GM12878 (cell line): Measurements from ENCODE around the gene LHX2. TPM values are rescaled to one million over a fixed set of nuclear protein-coding genes. Genes with fewer than 3 reads are reported as not detected.

Experiments used
- ATAC-seq: fragments of 200-7000 bp; cut with Tn5 transposase; 3 replicates; pipeline ENCODE4 v1.9.1; 2020; ENCODE audit warnings: mild to moderate bottlenecking, moderate library complexity
- BruUV-seq: library from RNA; stranded (reverse); fragments of 400-500 nt; replicated peaks from 2 replicates; lab custom pipeline; 2021; lab: Mats Ljungman, UMichigan
- CTCF ChIA-PET: fragments of 300-600 bp; sonication (Branson Sonifier 250); formaldehyde crosslinking; extraction: SDS; loops from one replicate; lab custom pipeline; 2021; ENCODE audit warnings: inconsistent platforms; lab: Yijun Ruan, JAX
- POLR2A ChIA-PET: fragments of 350-600 bp; formaldehyde crosslinking; extraction: SDS; loops from one replicate; lab custom pipeline; 2021; ENCODE audit warnings: inconsistent platforms; lab: Charles Lee
- RAD21 ChIA-PET: fragments of 300-600 bp; sonication (Branson Sonifier 250); formaldehyde crosslinking; loops from one replicate; lab custom pipeline; 2023; ENCODE audit warnings: antibody characterized with exemption; ENCODE audit not compliant: unreplicated experiment; lab: Charles Lee
- SMC1A ChIA-PET: fragments of 300-600 bp; sonication (Branson Sonifier 250); formaldehyde crosslinking; loops from one replicate; lab custom pipeline; 2023; ENCODE audit not compliant: unreplicated experiment, uncharacterized antibody; lab: Charles Lee
- DNase-seq: peaks from one replicate; pipeline ENCODE4 v3.0.0-alpha.2; 2011; ENCODE audit warnings: low read depth, low spot score
- FAIRE-seq: peaks from 3 replicates; lab custom pipeline; 2011; peaks lifted over from hg19 to GRCh38; lab: Jason Lieb, UNC
- H2AFZ ChIP-seq: 2 replicates; pipeline ENCODE4 v1.6.0; 2011; ENCODE audit warnings: low read depth, low read length, control low read depth; ENCODE audit not compliant: control insufficient read depth
- H3K27ac ChIP-seq: 2 replicates; pipeline ENCODE4 v1.5.1; 2011; ENCODE audit warnings: control low read depth; ENCODE audit not compliant: control insufficient read depth, insufficient read depth
- H3K27me3 ChIP-seq, 2 experiments: replicated peaks in 1 of 2; 2 replicates each; pipeline versions ENCODE4 v1.6.0 to v1.6.1; 2011; ENCODE audit warnings: low read length in 1 of 2; ENCODE audit not compliant: control insufficient read depth in 2 of 2, insufficient read depth in 2 of 2
- H3K36me3 ChIP-seq, 2 experiments: 2 replicates each; pipeline ENCODE4 v1.5.1; 2011; ENCODE audit warnings: low read length in 1 of 2; ENCODE audit not compliant: control insufficient read depth in 2 of 2, insufficient read depth in 2 of 2
- H3K4me1 ChIP-seq: 2 replicates; pipeline ENCODE4 v1.6.1; 2011; ENCODE audit warnings: mild to moderate bottlenecking, low read length, moderate library complexity, mixed read lengths; ENCODE audit not compliant: control insufficient read depth, insufficient read depth
- H3K4me2 ChIP-seq: 2 replicates; pipeline ENCODE4 v1.6.0; 2011; ENCODE audit warnings: control low read depth; ENCODE audit not compliant: control insufficient read depth, insufficient read depth
- H3K4me3 ChIP-seq: fragments of 200-600 bp; sonication (generic); 2 replicates; pipeline ENCODE4 v1.5.1; 2016
- H3K79me2 ChIP-seq: 2 replicates; pipeline ENCODE4 v1.6.0; 2011; ENCODE audit warnings: low read length; ENCODE audit not compliant: control insufficient read depth, insufficient read depth
- H3K9ac ChIP-seq: 2 replicates; pipeline ENCODE4 v1.8.0; 2011; ENCODE audit warnings: low read length, control low read depth, mixed read lengths; ENCODE audit not compliant: control insufficient read depth, insufficient read depth
- H3K9me3 ChIP-seq: replicated peaks from 3 replicates; pipeline ENCODE4 v1.5.1; 2011; ENCODE audit warnings: mild to moderate bottlenecking, low read length; ENCODE audit not compliant: control insufficient read depth, insufficient read depth
- H4K20me1 ChIP-seq: 2 replicates; pipeline ENCODE4 v1.6.0; 2011; ENCODE audit not compliant: control insufficient read depth, insufficient read depth
- NKRF ChIP-seq: fragments of 450-650 bp; conservative IDR thresholded peaks from 2 replicates; pipeline ENCODE4 v1.6.1; 2017; ENCODE audit warnings: mild to moderate bottlenecking, moderate library complexity
- ZNF217 ChIP-seq: fragments of 450-650 bp; IDR thresholded peaks from 2 replicates; pipeline ENCODE4 v1.6.1; 2017; ENCODE audit warnings: antibody characterized with exemption, mild to moderate bottlenecking
- WGBS: methylation state at CpG from one replicate; pipeline ENCODE4 v1.1.6; 2016; ENCODE audit warnings: low lambda C conversion rate; ENCODE audit not compliant: insufficient replicate concordance, insufficient coverage; ENCODE audit errors: missing lambda C conversion rate; 5-methylcytosine and 5-hydroxymethylcytosine counted together
- in situ Hi-C: fragments of 300-500 bp; cut with MboI; formaldehyde crosslinking; loops from 9 replicates; pipeline ENCODE4 v1.14.3; 2018; ENCODE audit warnings: mixed read lengths
- intact Hi-C: fragments of 100-400 bp; cut with micrococcal nuclease; formaldehyde crosslinking; loops from one replicate; pipeline ENCODE4 v1.14.2; 2022; ENCODE audit not compliant: unreplicated experiment
- polyA plus RNA-seq, 11 experiments: library from polyadenylated mRNA; depleted of rRNA in 4 of 11; unstranded in 6 of 11; stranded (reverse) in 5 of 11; fragments of >200 nt; fragmentation: Nextera tagmentation in 4 of 11; fragmentation: Illumina TruSeq in 1 of 11; extraction: Ambion mirVana in 4 of 11; extraction: Trizol in 1 of 11; gene quantifications; 1 replicate in 1 of 11; 2 replicates in 10 of 11; pipeline versions ENCODE4 v1.2.1 to v1.2.3, GENCODE V29; 2011 to 2016; ENCODE audit warnings: inconsistent platforms in 2 of 11, missing spikeins in 2 of 11, low read depth in 1 of 11
- total RNA-seq, 4 experiments: library from RNA; depleted of rRNA in 3 of 4; stranded (reverse); fragments of >200 nt in 3 of 4; fragmentation: Illumina TruSeq in 1 of 4; extraction: Trizol in 1 of 4; gene quantifications; 2 replicates each; pipeline versions ENCODE4 v1.2.1 to v1.2.3, GENCODE V29; 2013 to 2021
- TF ChIP-seq, protein P1 (sequence below): fragments of 450-650 bp; IDR thresholded peaks from 2 replicates; pipeline ENCODE4 v1.6.1; 2016; ENCODE audit warnings: mild to moderate bottlenecking, moderate library complexity, borderline replicate concordance
- TF ChIP-seq, protein P2 (sequence below): fragments of 450-650 bp; formaldehyde crosslinking; IDR thresholded peaks from 2 replicates; pipeline ENCODE4 v1.4.0; 2022; ENCODE audit warnings: mild to moderate bottlenecking, moderate library complexity

The LHX2 gene
- total and polyA plus RNA-seq, 10 of the 15 experiments (the other 5 are each of a cell fraction or from before 2014, with no cell fraction given) = 0.82 to 69.8 (median 5.3) TPM

- H3K4me3 ChIP-seq = peak overlapping the region; percentile 50; the same call in 1 of the 2 replicates
- H2AFZ ChIP-seq = peak overlapping the region; percentile 76
- H3K4me2 ChIP-seq = peak overlapping the region; percentile 98
- WGBS = 27% methylated on average over 6 of the region's 6 CpGs
- H3K9me3 ChIP-seq = no peaks in the 10 kb centered on the region
- DNase-seq (no peak), ATAC-seq (peak; percentile 5), FAIRE-seq (no peak)
- peaks cover 0 to 25% of the 10 kb centered on the region in 2 experiments; a peak in 1 of 4 replicates for H3K27me3 ChIP-seq
- intact Hi-C loops = loop anchor here (5.0 kb wide), 1 partner anchor 71 kb away; no protein-coding TSS in a partner anchor
- H3K27ac ChIP-seq = peak overlapping the region; percentile 85
- H3K36me3 ChIP-seq = no peaks in the 10 kb centered on the region
- BruUV-seq = TSS peak; percentile 81
- no peaks in the 10 kb centered on the region for H4K20me1 ChIP-seq
- in situ Hi-C loops = no loop called here
- ChIA-PET POLR2A (interaction anchor here (0.7 to 3.6 kb wide), 11 partner anchors 7 to 199 kb away, joined by 3 to 29 read pairs (median 5); partner anchors contain the start of gene LHX2), CTCF (interaction anchor here (0.8 to 3.7 kb wide), 8 partner anchors 13 to 319 kb away, joined by 3 to 27 read pairs (median 5); partner anchors contain the start of gene LHX2), SMC1A (interaction anchor here (0.8 to 3.5 kb wide), 12 partner anchors 9 to 456 kb away, joined by 3 to 22 read pairs (median 8); no protein-coding TSS in a partner anchor), RAD21 (interaction anchor here (0.7 to 4.2 kb wide), 12 partner anchors 10 to 383 kb away, joined by 3 to 52 read pairs (median 5); partner anchors contain the start of gene LHX2)
- H3K79me2 ChIP-seq = no peaks in the 10 kb centered on the region
- TF ChIP-seq, protein P1, sequence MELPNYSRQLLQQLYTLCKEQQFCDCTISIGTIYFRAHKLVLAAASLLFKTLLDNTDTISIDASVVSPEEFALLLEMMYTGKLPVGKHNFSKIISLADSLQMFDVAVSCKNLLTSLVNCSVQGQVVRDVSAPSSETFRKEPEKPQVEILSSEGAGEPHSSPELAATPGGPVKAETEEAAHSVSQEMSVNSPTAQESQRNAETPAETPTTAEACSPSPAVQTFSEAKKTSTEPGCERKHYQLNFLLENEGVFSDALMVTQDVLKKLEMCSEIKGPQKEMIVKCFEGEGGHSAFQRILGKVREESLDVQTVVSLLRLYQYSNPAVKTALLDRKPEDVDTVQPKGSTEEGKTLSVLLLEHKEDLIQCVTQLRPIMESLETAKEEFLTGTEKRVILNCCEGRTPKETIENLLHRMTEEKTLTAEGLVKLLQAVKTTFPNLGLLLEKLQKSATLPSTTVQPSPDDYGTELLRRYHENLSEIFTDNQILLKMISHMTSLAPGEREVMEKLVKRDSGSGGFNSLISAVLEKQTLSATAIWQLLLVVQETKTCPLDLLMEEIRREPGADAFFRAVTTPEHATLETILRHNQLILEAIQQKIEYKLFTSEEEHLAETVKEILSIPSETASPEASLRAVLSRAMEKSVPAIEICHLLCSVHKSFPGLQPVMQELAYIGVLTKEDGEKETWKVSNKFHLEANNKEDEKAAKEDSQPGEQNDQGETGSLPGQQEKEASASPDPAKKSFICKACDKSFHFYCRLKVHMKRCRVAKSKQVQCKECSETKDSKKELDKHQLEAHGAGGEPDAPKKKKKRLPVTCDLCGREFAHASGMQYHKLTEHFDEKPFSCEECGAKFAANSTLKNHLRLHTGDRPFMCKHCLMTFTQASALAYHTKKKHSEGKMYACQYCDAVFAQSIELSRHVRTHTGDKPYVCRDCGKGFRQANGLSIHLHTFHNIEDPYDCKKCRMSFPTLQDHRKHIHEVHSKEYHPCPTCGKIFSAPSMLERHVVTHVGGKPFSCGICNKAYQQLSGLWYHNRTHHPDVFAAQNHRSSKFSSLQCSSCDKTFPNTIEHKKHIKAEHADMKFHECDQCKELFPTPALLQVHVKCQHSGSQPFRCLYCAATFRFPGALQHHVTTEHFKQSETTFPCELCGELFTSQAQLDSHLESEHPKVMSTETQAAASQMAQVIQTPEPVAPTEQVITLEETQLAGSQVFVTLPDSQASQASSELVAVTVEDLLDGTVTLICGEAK = 0 out of 2 replicates have a peak, but pooled peaks have one; percentile 14
- TF ChIP-seq NKRF = 0 out of 2 replicates have a peak, but pooled peaks have one; percentile 37
- TF ChIP-seq, protein P2, sequence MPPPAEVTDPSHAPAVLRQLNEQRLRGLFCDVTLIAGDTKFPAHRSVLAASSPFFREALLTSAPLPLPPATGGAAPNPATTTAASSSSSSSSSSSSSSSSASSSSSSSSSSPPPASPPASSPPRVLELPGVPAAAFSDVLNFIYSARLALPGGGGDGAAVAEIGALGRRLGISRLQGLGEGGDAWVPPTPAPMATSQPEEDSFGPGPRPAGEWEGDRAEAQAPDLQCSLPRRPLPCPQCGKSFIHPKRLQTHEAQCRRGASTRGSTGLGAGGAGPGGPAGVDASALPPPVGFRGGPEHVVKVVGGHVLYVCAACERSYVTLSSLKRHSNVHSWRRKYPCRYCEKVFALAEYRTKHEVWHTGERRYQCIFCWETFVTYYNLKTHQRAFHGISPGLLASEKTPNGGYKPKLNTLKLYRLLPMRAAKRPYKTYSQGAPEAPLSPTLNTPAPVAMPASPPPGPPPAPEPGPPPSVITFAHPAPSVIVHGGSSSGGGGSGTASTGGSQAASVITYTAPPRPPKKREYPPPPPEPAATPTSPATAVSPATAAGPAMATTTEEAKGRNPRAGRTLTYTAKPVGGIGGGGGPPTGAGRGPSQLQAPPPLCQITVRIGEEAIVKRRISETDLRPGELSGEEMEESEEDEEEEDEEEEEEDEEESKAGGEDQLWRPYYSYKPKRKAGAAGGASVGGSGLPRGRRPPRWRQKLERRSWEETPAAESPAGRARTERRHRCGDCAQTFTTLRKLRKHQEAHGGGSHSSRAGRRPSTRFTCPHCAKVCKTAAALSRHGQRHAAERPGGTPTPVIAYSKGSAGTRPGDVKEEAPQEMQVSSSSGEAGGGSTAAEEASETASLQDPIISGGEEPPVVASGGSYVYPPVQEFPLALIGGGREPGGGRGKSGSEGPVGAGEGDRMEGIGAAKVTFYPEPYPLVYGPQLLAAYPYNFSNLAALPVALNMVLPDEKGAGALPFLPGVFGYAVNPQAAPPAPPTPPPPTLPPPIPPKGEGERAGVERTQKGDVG (CRISPR knock-in tag) = no peak
- peak; percentile 84; the same call in 1 of the 2 replicates for TF ChIP-seq ZNF217
- H3K9ac ChIP-seq = no peak overlapping the region
- peaks cover 30% of the 10 kb centered on the region for H3K4me1 ChIP-seq
Measured at GRCh38 chr9:123998278-123998925, 13.2 kb upstream of the LHX2 start.
